Nephron (organoid): ENCODE data around the gene FAM163A.

Experiments used
- H3K27ac Mint-ChIP-seq, 3 experiments: 2 replicates each; pipeline ENCODE4 v1.8.0; 2020; ENCODE audit warnings: mixed read lengths in 3 of 3, mild to moderate bottlenecking in 2 of 3, moderate library complexity in 1 of 3
- H3K27me3 Mint-ChIP-seq: 2 replicates; pipeline ENCODE4 v1.8.0; 2021; ENCODE audit warnings: low read depth, mild to moderate bottlenecking, moderate library complexity, mixed read lengths
- H3K36me3 Mint-ChIP-seq: 2 replicates; pipeline ENCODE4 v1.8.0; 2020; ENCODE audit warnings: low read depth, mixed read lengths
- H3K4me1 Mint-ChIP-seq: 2 replicates; pipeline ENCODE4 v1.8.0; 2020; ENCODE audit warnings: mixed read lengths
- H3K4me3 Mint-ChIP-seq, 3 experiments: 2 replicates each; pipeline ENCODE4 v1.8.0; 2020; ENCODE audit warnings: mild to moderate bottlenecking in 3 of 3, mixed read lengths in 3 of 3, moderate library complexity in 2 of 3
- H3K9me3 Mint-ChIP-seq: 2 replicates; pipeline ENCODE4 v1.8.0; 2020; ENCODE audit warnings: mixed read lengths
- CTCF ChIP-seq, 3 experiments: fragments of 200-600 bp; sonication (generic); IDR thresholded peaks; one replicate each; pipeline ENCODE4 v1.5.0; 2021; ENCODE audit warnings: antibody characterized with exemption in 3 of 3; ENCODE audit not compliant: unreplicated experiment in 3 of 3

FAM163A gene

GRCh38 chr1:179729881-179730280 lies 13.2 kb upstream of the FAM163A start:
- no peaks in the 10 kb centered on the region for H3K4me1 Mint-ChIP-seq
- H3K9me3 Mint-ChIP-seq = no peaks in the 10 kb centered on the region
- H3K27ac Mint-ChIP-seq = no peak overlapping the region
- TF ChIP-seq CTCF (IDR thresholded peaks at IDR 0.05; ENCODE audit: unreplicated experiment in 3 of 3) = no peak
- H3K27me3 Mint-ChIP-seq = peaks cover 4% of the 10 kb centered on the region
- H3K4me3 Mint-ChIP-seq = no peak overlapping the region
- H3K36me3 Mint-ChIP-seq = no peaks in the 10 kb centered on the region

- H3K9me3 Mint-ChIP-seq = no peaks in the 10 kb centered on the region
- H3K4me3 Mint-ChIP-seq = no peak overlapping the region
- no peak overlapping the region for H3K27ac Mint-ChIP-seq
- no peaks in the 10 kb centered on the region for H3K36me3 Mint-ChIP-seq
- no peaks in the 10 kb centered on the region for H3K4me1 Mint-ChIP-seq
- TF ChIP-seq CTCF (IDR thresholded peaks at IDR 0.05; ENCODE audit: unreplicated experiment in 3 of 3) = no peak
- peaks cover 4% of the 10 kb centered on the region for H3K27me3 Mint-ChIP-seq
These were observed 11.4 kb upstream of the FAM163A start for GRCh38 chr1:179731643-179732042.

- Mint-ChIP-seq H3K27ac (no peak overlapping the region), H3K4me1 (peaks cover 25% of the 10 kb centered on the region)
These were observed 800 bp upstream of the FAM163A start for GRCh38 chr1:179742291-179742690.

GRCh38 chr1:179743679-179744400 lies 749 bp downstream of the FAM163A start:
- Mint-ChIP-seq H3K36me3 (no peaks in the 10 kb centered on the region), H3K4me1 (peaks cover 25% of the 10 kb centered on the region), H3K27ac (no peak overlapping the region), H3K27me3 (peaks cover 86% of the 10 kb centered on the region), H3K9me3 (no peaks in the 10 kb centered on the region), H3K4me3 (peak overlapping the region; percentile 68 to 77 (median 71))
- TF ChIP-seq CTCF (IDR thresholded peaks at IDR 0.05; ENCODE audit: unreplicated experiment in 3 of 3) = no peak

More at GRCh38 chr1:179742291-179742690, 800 bp upstream of the FAM163A start:
- peaks cover 3% of the 10 kb centered on the region for H3K9me3 Mint-ChIP-seq
- peaks cover 86% of the 10 kb centered on the region for H3K27me3 Mint-ChIP-seq
- no peak for TF ChIP-seq CTCF (IDR thresholded peaks at IDR 0.05; ENCODE audit: unreplicated experiment in 3 of 3)
- H3K36me3 Mint-ChIP-seq = no peaks in the 10 kb centered on the region
- peak overlapping the region; percentile 84 to 85 (median 84) for H3K4me3 Mint-ChIP-seq

GRCh38 chr1:179744401-179745130 lies 1.5 kb downstream of the FAM163A start:
- peak overlapping the region; percentile 61 to 80 (median 70) for H3K4me3 Mint-ChIP-seq
- peaks cover 25% of the 10 kb centered on the region for H3K4me1 Mint-ChIP-seq
- peaks cover 2% of the 10 kb centered on the region for H3K9me3 Mint-ChIP-seq
- H3K27me3 Mint-ChIP-seq = peaks cover 80% of the 10 kb centered on the region
- TF ChIP-seq CTCF (IDR thresholded peaks at IDR 0.05; ENCODE audit: unreplicated experiment in 3 of 3) = no peak
- H3K27ac Mint-ChIP-seq = peak overlapping the region in 1 of 3 experiments; percentile 20
- no peaks in the 10 kb centered on the region for H3K36me3 Mint-ChIP-seq
